HPDE6-E6E7 (cell line): ENCODE results near the gene C16orf87.
"Not testable (repeated sequence)": the region's sequence is repeated elsewhere in the genome, so short reads cannot be mapped to it uniquely, and the experiment has no call there.

Experiments
- DNase-seq: peaks from one replicate; pipeline ENCODE4 v3.0.0; 2011; ENCODE audit warnings: missing footprints; ENCODE audit errors: extremely low spot score

C16orf87 gene

GRCh38 chr16:46800494-46800893 lies 30.5 kb downstream of the C16orf87 start:
- no peak for DNase-seq

- DNase-seq, result no peak
Measured at GRCh38 chr16:46797501-46797900, 33.5 kb downstream of the C16orf87 start.

- DNase-seq, result no peak
Measured at GRCh38 chr16:46796764-46797269, 34.2 kb downstream of the C16orf87 start.

- no peak for DNase-seq
Measured at GRCh38 chr16:46793841-46794240, 37.1 kb downstream of the C16orf87 start.

DNA sequence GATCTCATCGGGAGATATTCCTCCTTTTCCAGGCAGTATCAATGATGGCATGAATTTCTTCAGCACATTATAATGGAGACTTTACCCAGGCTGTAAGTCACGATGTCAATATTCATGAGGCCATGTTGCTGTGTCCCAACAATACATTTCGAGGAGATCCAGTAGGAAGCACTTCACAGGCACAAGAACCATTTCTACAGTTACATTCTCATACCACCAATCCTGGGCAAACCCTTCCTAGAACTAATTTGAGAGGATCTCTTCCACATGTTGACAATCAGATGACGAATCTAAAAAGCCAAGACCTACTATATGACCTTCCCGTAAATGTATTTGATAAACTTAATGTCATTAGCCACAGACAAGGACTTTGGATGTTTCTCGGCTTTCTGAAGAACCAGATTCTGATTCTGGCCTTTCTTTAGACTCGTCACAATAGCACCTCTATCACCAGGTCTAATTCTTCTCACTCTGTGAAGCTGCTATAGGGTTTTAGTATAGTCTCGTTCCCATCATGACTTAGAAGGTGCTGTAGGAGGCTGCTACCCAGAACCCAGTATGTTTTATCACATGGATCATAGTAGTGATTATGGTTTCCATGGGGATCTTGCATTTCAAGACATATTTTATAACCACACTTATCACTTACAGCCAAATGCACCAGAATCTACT lies 40.2 kb downstream of the C16orf87 start:
- DNase-seq, result no peak

DNA sequence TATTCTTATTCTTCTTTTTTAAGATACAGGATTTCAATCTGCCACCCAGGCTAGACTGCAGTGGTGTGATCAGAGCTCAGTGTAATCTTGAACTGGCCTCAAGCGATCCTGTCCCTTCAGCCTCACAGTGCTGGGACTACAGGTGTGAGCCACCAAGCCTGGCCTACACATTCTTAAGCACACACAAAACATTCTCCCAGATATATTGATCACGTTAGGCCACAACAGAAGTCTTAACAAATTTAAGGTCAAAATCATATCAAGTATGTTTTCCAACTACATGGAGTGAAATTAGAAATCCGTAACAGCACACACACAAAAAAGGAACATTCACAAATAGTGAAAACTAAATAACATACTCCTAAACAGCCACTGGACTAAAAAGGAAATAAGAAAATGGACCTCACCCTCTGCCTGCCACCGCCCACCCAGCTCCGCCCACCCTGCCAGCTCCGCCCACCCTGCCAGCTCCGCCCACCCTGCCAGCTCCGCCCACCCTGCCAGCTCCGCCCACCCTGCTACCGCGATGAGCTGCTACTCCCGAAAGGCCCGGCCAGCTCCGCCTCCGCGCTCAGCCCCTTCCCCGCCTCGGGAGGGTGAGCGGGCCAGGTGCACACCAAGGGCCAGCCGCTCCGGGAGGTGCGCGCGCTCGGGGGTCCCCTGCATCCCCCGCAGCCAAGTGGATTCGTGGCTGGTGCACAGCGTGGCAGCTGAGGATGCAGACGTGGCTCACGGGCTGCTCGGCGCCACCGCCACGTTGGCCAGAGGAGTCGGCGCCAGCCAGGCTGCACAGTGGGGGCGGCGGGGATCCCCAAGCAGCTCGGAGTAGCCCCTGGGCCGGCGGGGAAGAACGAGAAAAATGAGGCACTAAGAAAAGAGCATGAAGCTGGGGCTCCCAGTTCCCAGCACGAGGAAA lies 41.2 kb downstream of the C16orf87 start:
- DNase-seq, result peak; percentile 54

DNA sequence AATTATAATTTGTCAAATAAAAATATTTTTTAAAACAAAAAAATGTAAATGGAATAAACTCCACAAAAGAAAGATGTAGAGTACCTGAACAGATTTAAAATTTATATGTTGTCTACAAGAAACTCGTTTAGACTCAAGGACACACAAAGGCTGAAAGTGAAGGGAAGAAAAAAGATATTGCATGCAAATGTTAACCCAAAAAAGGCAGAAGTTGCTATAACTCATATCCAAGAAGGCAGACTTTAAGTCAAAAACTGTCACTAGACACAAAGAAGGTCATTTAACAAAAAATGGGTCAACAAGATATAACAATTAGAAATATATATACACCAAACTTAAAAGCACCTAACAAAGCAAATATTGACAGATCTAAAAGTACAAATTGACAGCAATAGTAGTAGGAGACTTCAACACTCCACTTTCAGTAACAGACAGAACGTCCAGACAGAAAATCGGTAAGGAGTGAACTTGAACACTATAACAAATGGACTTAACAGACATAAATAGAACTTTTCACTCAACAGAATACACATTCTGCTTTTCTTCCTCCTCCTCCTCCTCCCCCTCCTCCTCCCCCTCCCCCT lies 42.0 kb downstream of the C16orf87 start:
- DNase-seq, result no peak

DNA sequence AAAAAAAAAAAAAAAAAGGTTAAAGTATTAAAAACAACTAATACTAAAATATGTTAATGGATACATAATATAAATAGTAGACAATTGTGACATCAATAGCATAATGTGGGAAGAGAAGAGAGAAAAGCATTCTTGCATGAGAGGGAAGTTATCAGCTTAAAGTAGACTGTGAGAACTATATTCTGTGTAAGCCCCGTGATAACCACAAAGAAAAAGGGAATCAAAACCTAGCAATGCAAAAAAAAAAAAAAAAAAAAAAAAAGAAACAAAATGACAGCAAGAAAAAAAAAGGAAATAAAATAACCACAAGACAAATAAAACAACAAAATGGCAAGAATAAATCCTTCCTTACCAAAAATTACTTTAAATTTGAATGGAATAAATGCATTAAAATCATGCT lies 43.1 kb downstream of the C16orf87 start:
- DNase-seq, result no peak

DNA sequence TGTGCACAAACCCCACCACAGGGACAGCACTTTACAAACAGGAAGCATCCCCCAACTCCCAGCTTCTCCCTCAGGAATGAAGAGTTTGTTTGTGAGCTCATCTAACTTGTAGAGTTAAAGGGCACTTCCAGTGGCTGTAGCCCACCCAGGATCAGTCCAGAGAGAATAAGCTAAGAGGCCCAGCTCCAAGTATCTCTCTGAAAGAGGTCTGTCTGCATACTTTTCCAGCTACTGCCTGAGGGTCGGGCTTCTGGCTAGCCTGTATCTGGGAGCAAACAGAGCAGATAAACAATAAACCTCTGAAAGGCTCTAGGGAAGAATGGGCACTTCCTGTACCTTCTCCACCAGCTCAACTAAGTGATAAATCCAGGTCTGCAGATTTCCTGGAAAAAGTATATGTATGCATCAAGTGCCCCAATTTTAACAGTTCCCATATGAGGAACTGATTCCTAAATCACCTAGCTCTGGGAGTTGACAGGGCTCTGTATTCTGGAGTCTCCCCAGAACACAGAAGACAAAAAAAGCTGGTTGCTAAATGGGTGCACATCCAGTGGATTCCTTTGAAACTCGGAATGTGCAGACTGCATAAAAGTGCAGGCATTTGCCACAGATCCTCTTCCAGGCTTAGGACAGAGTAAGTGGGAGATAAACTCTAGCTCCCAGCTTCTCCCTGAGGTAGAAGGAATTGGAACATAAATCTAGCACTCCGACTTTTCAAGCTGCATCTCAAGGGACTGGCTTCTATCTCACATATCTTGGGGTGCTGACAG lies 45.7 kb downstream of the C16orf87 start:
- DNase-seq, result no peak

DNA sequence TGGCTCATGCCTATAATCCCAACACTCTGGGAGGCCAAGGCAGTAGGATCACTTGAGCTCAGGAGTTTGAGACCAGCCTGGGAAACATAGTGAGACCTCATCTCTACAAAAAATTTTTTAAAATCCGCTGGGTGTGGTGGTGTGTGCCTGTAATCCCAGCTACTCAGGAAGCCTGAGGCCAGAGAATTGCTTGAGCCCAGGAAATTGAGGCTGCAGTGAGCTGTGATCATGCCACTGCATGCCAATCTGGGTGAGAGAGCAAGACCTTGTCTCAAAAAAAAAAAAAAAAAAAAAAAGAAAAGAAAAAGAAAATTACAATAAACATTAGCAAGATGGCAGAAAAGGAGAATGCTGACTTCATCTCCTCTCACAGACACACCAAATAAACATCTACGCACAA lies 46.4 kb downstream of the C16orf87 start:
- not testable (repeated sequence) for DNase-seq

DNA sequence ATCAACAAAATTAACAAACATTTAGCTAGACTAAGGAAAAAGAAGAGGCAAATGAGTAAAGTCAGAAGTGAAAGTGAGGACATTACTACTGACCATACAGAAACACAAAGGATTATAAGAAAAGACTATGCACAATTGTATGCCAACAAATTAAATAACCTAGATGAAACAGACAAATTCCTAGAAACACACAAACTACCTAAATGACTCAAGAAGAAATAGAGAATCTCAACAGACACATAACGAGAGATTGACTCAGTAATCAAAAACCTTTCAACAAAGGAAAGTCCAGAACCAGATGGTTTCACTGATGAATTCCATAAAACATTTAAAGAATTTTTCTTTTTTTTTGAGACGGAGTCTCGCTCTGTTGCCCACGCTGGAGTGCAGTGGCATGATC lies 47.2 kb downstream of the C16orf87 start:
- no peak for DNase-seq

DNA sequence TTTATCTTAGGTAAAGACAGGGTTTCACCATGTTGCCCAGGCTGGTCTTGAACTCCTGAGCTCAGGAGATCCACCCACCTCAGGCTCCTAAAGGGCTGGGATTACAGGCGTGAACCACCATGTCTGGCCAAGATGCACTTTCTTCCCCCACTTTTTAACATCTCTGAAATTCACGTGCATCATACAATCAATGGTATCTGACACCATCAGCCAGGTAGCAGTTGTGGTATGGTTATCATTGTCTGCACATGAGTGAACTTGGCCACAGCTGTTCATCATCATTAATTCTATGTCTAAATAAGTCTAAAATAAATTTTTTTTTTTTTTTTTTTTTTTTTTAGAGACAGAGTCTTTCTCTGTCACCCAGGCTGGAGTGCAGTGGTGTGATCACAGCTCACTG lies 48.7 kb downstream of the C16orf87 start:
- DNase-seq, result no peak

GRCh38 chr16:46777804-46778203 lies 53.2 kb downstream of the C16orf87 start:
- no peak for DNase-seq

DNA sequence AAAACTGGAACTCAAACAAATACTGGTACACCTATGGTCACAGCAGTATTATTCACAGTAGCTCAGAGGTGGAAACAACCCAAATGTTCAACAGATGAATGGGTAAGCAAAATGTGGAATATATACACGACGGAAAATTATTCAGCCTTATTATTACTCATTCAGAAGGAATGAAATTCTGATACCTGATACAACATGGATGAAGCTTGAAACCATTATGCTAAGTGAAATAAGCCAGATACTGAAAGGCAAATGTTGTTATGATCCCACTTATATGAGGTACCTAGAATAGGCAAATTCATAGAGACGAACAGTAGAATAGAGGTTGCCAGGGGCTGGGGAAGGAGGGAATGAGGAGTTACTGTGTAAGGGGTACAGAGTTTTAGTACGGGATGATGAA lies 55.8 kb downstream of the C16orf87 start:
- no peak for DNase-seq

DNA sequence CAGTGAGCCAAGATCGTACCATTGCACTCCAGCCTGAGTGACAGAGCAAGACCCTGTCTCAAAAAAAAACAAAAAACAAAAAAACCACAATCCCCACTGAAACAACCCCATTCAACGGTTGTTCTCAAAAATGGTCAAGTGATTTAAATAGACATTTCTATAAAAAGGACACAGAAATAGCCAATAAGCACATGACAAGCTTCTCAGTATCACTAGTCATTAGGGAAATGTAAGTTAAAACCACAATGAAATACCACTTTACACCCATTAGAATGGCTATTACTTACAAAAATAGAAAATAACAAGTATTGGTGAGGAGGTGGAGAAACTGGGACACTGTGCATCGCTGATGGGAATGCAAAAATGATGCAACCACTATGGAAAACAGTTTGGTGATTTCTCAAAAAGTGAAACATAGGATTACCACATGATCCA lies 56.2 kb downstream of the C16orf87 start:
- no peak for DNase-seq

- no peak for DNase-seq
Measured at GRCh38 chr16:46772463-46772862, 58.5 kb downstream of the C16orf87 start.

DNA sequence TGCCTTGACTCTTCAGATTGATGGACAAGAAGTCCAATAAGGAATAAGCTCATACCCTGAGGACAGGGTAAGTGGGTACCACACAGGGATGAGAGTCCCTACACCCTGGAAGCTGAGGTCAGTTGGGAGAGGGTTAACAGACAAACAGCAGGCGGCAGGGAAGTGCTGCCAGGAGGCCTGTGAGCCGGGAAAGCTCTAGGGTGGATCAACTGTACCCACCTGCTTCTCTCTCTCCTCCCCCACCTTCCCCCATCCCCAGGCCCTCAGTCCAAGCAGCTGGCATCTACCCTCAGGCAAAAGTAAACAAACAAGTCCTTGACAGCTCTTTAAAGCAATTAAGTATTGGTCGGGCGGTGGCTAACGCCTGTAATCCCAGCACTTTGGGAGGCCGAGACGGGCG lies 62.2 kb downstream of the C16orf87 start:
- DNase-seq, result no peak

GRCh38 chr16:46765050-46765449 lies 65.9 kb downstream of the C16orf87 start:
- no peak for DNase-seq

DNA sequence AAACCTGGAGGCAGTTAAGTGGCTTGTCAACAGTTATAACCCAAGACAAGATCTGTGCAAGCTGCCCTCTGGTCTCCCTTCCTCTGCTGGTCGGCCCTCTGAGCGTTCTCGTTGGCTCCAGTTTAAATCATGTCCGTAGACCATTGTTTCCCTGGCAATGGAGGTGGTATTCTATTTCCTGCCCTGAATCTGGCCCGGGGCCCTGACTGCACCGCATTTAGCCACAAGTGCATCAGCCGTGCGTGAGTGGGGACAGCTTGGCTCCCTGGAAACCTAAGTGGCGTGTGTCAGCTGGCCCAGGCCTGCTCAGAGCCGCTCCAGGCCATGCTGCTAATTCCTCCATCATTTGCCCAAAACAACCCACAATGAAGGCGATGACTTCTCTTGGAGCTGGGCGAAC lies 67.8 kb downstream of the C16orf87 start:
- no peak for DNase-seq

GRCh38 chr16:46762583-46762982 lies 68.4 kb downstream of the C16orf87 start:
- DNase-seq, result no peak

- DNase-seq, result no peak
Measured at GRCh38 chr16:46759309-46759708, 71.7 kb downstream of the C16orf87 start.
